A549 (cell line): ENCODE data around the gene MALAT1. TPM values are rescaled to one million over a fixed set of nuclear protein-coding genes. Genes with fewer than 3 reads are reported as not detected.

Experiments used
- ATAC-seq, 2 experiments: fragments of 200-7000 bp in 1 of 2; fragments of >200 bp in 1 of 2; cut with Nextera tagmentation in 1 of 2; cut with Tn5 transposase in 1 of 2; 3 replicates each; pipeline versions ENCODE4 v1.8.0 to v1.9.1; 2018 to 2020; ENCODE audit warnings: mild to moderate bottlenecking in 1 of 2, moderate library complexity in 1 of 2
- CTCF ChIA-PET: fragments of 300-600 bp; sonication (Branson Sonifier 250); formaldehyde crosslinking; extraction: SDS; loops from one replicate; lab custom pipeline; 2021; ENCODE audit warnings: antibody characterized with exemption, inconsistent platforms; lab: Yijun Ruan, JAX
- POLR2A ChIA-PET: fragments of 350-600 bp; formaldehyde crosslinking; extraction: SDS; loops from one replicate; lab custom pipeline; 2021; ENCODE audit warnings: antibody characterized with exemption, inconsistent platforms; lab: Yijun Ruan, JAX
- DNase-seq, 2 experiments: peaks; one replicate each; pipeline versions ENCODE4 v3.0.0 to v3.0.0-alpha.2; 2011 to 2016; ENCODE audit warnings: low read depth in 1 of 2, low spot score in 1 of 2
- FAIRE-seq: peaks from 2 replicates; lab custom pipeline; 2011; peaks lifted over from hg19 to GRCh38; lab: Jason Lieb, UNC
- H3K27ac ChIP-seq, 2 experiments: fragments of >200 bp; sonication (Bioruptor Twin); formaldehyde crosslinking; 3 replicates each; pipeline ENCODE4 v1.5.1; 2016 to 2017
- H3K4me1 ChIP-seq: fragments of >200 bp; sonication (Bioruptor Twin); formaldehyde crosslinking; 3 replicates; pipeline ENCODE4 v1.6.1; 2016
- H3K4me2 ChIP-seq: fragments of >200 bp; sonication (Bioruptor Twin); formaldehyde crosslinking; 3 replicates; pipeline ENCODE4 v1.6.1; 2016
- H3K4me3 ChIP-seq: fragments of >200 bp; sonication (Bioruptor Twin); formaldehyde crosslinking; 3 replicates; pipeline ENCODE4 v1.5.1; 2016
- H3K9me3 ChIP-seq: fragments of >200 bp; sonication (Bioruptor Twin); formaldehyde crosslinking; 3 replicates; pipeline ENCODE4 v1.6.1; 2016
- CEBPB ChIP-seq, 2 experiments: fragments of >200 bp in 1 of 2; sonication (Bioruptor Twin) in 1 of 2; formaldehyde crosslinking in 1 of 2; IDR thresholded peaks; 2 replicates each; pipeline ENCODE4 v1.6.1; 2012 to 2016
- CHD2 ChIP-seq: fragments of 150-350 bp; IDR thresholded peaks from 2 replicates; pipeline ENCODE4 v1.6.1; 2014; ENCODE audit warnings: low read length; ENCODE audit not compliant: partially characterized antibody
- EHF ChIP-seq: fragments of 250-450 bp; sonication (Bioruptor Pico); IDR thresholded peaks from 2 replicates; pipeline ENCODE4 v1.5.0; 2020; ENCODE audit warnings: mild to moderate bottlenecking
- ESRRA ChIP-seq: fragments of 150-350 bp; IDR thresholded peaks from 2 replicates; pipeline ENCODE4 v1.6.1; 2014; ENCODE audit warnings: mild to moderate bottlenecking, low read length, borderline replicate concordance
- FOXS1 ChIP-seq: fragments of 250-450 bp; sonication (Bioruptor Pico); IDR thresholded peaks from 2 replicates; pipeline ENCODE4 v1.5.0; 2020; ENCODE audit warnings: mild to moderate bottlenecking, moderate library complexity
- HOXB13 ChIP-seq: fragments of 250-450 bp; sonication (Bioruptor Pico); IDR thresholded peaks from 2 replicates; pipeline ENCODE4 v1.5.0; 2020; ENCODE audit warnings: low read depth, mild to moderate bottlenecking, moderate library complexity
- HOXB5 ChIP-seq: fragments of 250-450 bp; sonication (Bioruptor Pico); IDR thresholded peaks from 2 replicates; pipeline ENCODE4 v1.5.0; 2020; ENCODE audit warnings: mild to moderate bottlenecking, moderate library complexity
- JUN ChIP-seq, 2 experiments: fragments of >200 bp; sonication (Bioruptor Twin); formaldehyde crosslinking; IDR thresholded peaks; 2 replicates in 1 of 2; 3 replicates in 1 of 2; pipeline ENCODE4 v1.6.1; 2016 to 2017
- KDM1A ChIP-seq: fragments of 200-600 bp; sonication (generic); IDR thresholded peaks from 2 replicates; pipeline ENCODE4 v1.6.1; 2016; ENCODE audit warnings: low read depth, mild to moderate bottlenecking
- KDM5A ChIP-seq: fragments of 200-600 bp; sonication (generic); IDR thresholded peaks from 2 replicates; pipeline ENCODE4 v1.6.1; 2016; ENCODE audit warnings: antibody characterized with exemption, mild to moderate bottlenecking
- MYC ChIP-seq: IDR thresholded peaks from 2 replicates; pipeline ENCODE4 v1.6.1; 2012; ENCODE audit warnings: mild to moderate bottlenecking, inconsistent platforms, low read length, improper control_type of control experiment, borderline replicate concordance
- POLR2A ChIP-seq: IDR thresholded peaks from 2 replicates; pipeline ENCODE4 v1.6.1; 2012; ENCODE audit warnings: mild to moderate bottlenecking, low read length
- POLR2AphosphoS2 ChIP-seq: conservative IDR thresholded peaks from 2 replicates; pipeline ENCODE4 v1.6.1; 2012; ENCODE audit warnings: low read length, improper control_type of control experiment, inconsistent platforms
- RCOR1 ChIP-seq: fragments of 150-350 bp; IDR thresholded peaks from 2 replicates; pipeline ENCODE4 v1.6.1; 2014; ENCODE audit warnings: antibody characterized with exemption, low read length, low read depth
- RFX5 ChIP-seq: fragments of 450-650 bp; IDR thresholded peaks from 2 replicates; pipeline ENCODE4 v1.7.1; 2014; ENCODE audit warnings: antibody characterized with exemption, mild to moderate bottlenecking, moderate library complexity
- RNF2 ChIP-seq: fragments of 200-600 bp; sonication (generic); IDR thresholded peaks from 2 replicates; pipeline ENCODE4 v1.6.1; 2016; ENCODE audit warnings: low read depth, mild to moderate bottlenecking, antibody characterized with exemption, moderate library complexity, borderline replicate concordance
- TFCP2L1 ChIP-seq: fragments of 250-450 bp; sonication (Bioruptor Pico); IDR thresholded peaks from 2 replicates; pipeline ENCODE4 v1.5.0; 2021; ENCODE audit warnings: mild to moderate bottlenecking
- ZC3H11A ChIP-seq: fragments of 450-650 bp; IDR thresholded peaks from 2 replicates; pipeline ENCODE4 v1.6.1; 2014; ENCODE audit warnings: antibody characterized with exemption, mild to moderate bottlenecking
- ZSCAN20 ChIP-seq: fragments of 250-450 bp; sonication (Bioruptor Pico); IDR thresholded peaks from 2 replicates; pipeline ENCODE4 v1.8.0; 2022; ENCODE audit warnings: mild to moderate bottlenecking, moderate library complexity
- WGBS: methylation state at CpG from one replicate; pipeline ENCODE4 v1.1.6; 2017; ENCODE audit errors: missing lambda C conversion rate; 5-methylcytosine and 5-hydroxymethylcytosine counted together
- polyA plus RNA-seq, 4 experiments: library from polyadenylated mRNA; depleted of rRNA in 3 of 4; stranded (reverse); fragments of >200 nt; fragmentation: RNase III in 1 of 4; extraction: RNeasy Plus Mini Kit Qiagen cat#74134 plus additional on column Dnase treatment in 1 of 4; gene quantifications; 2 replicates in 3 of 4; 3 replicates in 1 of 4; pipeline ENCODE4 v1.2.3, GENCODE V29; 2011 to 2017
- TF ChIP-seq, protein P1 (sequence below): fragments of >200 bp; sonication (Bioruptor Twin); formaldehyde crosslinking; IDR thresholded peaks from 3 replicates; pipeline ENCODE4 v1.6.1; 2016
- TF ChIP-seq, protein P2 (sequence below): fragments of 200-600 bp; sonication (generic); IDR thresholded peaks from 2 replicates; pipeline ENCODE4 v1.6.1; 2016; ENCODE audit warnings: antibody characterized with exemption, mild to moderate bottlenecking, moderate library complexity
- TF ChIP-seq, protein P3 (sequence below): fragments of 250-450 bp; sonication (Bioruptor Pico); IDR thresholded peaks from 2 replicates; pipeline ENCODE4 v1.5.0; 2020; ENCODE audit warnings: low read depth, mild to moderate bottlenecking, moderate library complexity
- TF ChIP-seq, protein P4 (sequence below): fragments of 250-450 bp; sonication (Bioruptor Pico); IDR thresholded peaks from 2 replicates; pipeline ENCODE4 v1.5.0; 2021; ENCODE audit warnings: mild to moderate bottlenecking, moderate library complexity, borderline replicate concordance
- TF ChIP-seq, protein P5 (sequence below): IDR thresholded peaks from 2 replicates; pipeline ENCODE4 v1.6.1; 2012

Gene MALAT1
- polyA plus RNA-seq, 2 of the 4 experiments (the other 2 are of a cell fraction): 188 to 1,041 TPM

DNA sequence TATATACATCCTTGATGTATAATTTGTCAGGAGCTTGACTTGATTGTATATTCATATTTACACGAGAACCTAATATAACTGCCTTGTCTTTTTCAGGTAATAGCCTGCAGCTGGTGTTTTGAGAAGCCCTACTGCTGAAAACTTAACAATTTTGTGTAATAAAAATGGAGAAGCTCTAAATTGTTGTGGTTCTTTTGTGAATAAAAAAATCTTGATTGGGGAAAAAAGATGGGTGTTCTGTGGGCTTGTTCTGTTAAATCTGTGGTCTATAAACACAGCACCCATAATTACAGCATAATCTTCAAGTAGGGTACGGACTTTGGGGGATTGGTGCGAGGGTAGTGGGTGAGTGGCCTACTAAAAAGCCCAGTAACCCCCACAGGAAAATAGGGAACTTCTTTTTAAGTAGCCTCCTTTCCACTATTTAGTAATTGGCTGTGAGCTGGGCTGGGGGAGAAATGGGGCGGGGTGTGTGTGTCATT is 7.5 kb downstream of the MALAT1 start:
- ChIA-PET POLR2A (interaction anchor here (0.7 to 26.7 kb wide), 12 partner anchors 8 to 124 kb away, joined by 3 to 1006 read pairs (median 44); partner anchors contain the start of genes MALAT1, NEAT1 and SLC25A45), CTCF (interaction anchor here (0.9 to 30.0 kb wide), 9 partner anchors 9 to 88 kb away, joined by 3 to 947 read pairs (median 8); no protein-coding TSS in a partner anchor)
- DNase-seq (no peak), ATAC-seq (peak in 1 of 2 experiments; percentile 5; a peak in 1 of 6 replicates), FAIRE-seq (no peak)
- H3K4me1 ChIP-seq: peaks cover 22% of the 10 kb centered on the region
- 3% methylated on average over 4 of the region's 4 CpGs for WGBS
- no peaks in the 10 kb centered on the region for H3K9me3 ChIP-seq
- peak overlapping the region; percentile 90 for H3K4me3 ChIP-seq
- peak overlapping the region; percentile 89 to 100 for H3K27ac ChIP-seq
- no peak for TF ChIP-seq EHF
- TF ChIP-seq, protein P1, sequence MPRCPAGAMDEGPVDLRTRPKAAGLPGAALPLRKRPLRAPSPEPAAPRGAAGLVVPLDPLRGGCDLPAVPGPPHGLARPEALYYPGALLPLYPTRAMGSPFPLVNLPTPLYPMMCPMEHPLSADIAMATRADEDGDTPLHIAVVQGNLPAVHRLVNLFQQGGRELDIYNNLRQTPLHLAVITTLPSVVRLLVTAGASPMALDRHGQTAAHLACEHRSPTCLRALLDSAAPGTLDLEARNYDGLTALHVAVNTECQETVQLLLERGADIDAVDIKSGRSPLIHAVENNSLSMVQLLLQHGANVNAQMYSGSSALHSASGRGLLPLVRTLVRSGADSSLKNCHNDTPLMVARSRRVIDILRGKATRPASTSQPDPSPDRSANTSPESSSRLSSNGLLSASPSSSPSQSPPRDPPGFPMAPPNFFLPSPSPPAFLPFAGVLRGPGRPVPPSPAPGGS: peak; percentile 2; the same call in 2 of the 3 replicates
- peak overlapping the region; percentile 84 for H3K4me2 ChIP-seq

DNA sequence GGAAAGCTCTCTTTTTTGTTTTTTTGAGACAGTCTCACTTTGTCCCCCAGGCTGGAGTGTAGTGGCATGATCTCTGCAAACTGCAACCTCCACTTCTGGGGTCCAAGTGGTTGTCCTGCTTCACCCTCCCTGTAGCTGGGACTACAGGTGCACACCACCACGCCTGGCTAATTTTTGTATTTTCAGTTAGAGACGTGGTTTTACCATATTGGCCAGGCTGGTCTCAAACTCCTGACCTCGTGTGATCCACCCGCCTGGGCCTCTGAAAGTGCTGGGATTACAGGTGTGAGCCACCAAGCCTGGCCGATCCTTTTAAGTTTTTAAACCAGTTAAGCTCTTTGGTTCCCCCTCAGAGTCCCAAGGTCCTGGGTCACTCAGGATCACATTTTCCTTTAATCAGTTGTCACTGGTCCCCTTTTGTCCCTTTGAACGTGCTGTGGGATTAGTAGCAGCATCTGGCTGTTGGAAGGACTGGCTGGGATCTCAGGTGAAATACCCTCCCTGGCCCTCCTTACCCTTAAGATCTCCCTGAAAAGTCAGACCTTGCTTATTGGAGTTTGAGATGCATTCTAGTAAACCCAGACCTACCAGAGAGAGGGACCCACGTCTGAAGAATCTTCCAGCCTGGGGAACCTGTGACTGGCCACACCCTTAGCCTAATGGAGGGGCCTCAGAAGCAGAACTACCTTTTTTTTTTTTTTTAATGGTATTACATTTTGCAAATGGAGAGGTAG is 8.1 kb downstream of the MALAT1 start:
- peak overlapping the region; percentile 84 for H3K4me2 ChIP-seq
- peak; percentile 45 to 70 for ATAC-seq
- H3K4me1 ChIP-seq: peaks cover 22% of the 10 kb centered on the region
- DNase-seq: no peak
- peak overlapping the region; percentile 90 for H3K4me3 ChIP-seq
- ChIA-PET CTCF (interaction anchor here (0.9 to 30.0 kb wide), 10 partner anchors 8 to 127 kb away, joined by 3 to 947 read pairs (median 24); partner anchors contain the start of gene MALAT1), POLR2A (interaction anchor here (0.6 to 26.7 kb wide), 24 partner anchors 8 to 737 kb away, joined by 3 to 1006 read pairs (median 9); partner anchors contain the start of genes DPF2, MALAT1, NEAT1 and SLC25A45)
- no peaks in the 10 kb centered on the region for H3K9me3 ChIP-seq
- WGBS: 3% methylated on average over 7 of the region's 7 CpGs
- no peak for FAIRE-seq
- peak overlapping the region; percentile 89 to 100 for H3K27ac ChIP-seq
- TF ChIP-seq FOXS1 (CRISPR knock-in tag) (no peak), EHF (peak; percentile 95), KDM5A (no peak), POLR2AphosphoS2 (peak; percentile 99), ESRRA (peak; percentile 67; the same call in 1 of the 2 replicates), HOXB13 (CRISPR knock-in tag) (no peak), RFX5 (no peak), RCOR1 (no peak), KDM1A (no peak), JUN (IDR thresholded peaks at IDR 0.05) (peak; percentile 98), MYC (0 out of 2 replicates have a peak, but pooled peaks have one; percentile 43), ZC3H11A (no peak), HOXB5 (CRISPR knock-in tag) (peak; percentile 59; the same call in 1 of the 2 replicates), TFCP2L1 (peak; percentile 100), CEBPB (IDR thresholded peaks at IDR 0.05) (no peak), ZSCAN20 (CRISPR knock-in tag) (no peak), RNF2 (no peak), CHD2 (peak; percentile 58), POLR2A (peak; percentile 20; the same call in 1 of the 2 replicates)
- TF ChIP-seq, protein P2, sequence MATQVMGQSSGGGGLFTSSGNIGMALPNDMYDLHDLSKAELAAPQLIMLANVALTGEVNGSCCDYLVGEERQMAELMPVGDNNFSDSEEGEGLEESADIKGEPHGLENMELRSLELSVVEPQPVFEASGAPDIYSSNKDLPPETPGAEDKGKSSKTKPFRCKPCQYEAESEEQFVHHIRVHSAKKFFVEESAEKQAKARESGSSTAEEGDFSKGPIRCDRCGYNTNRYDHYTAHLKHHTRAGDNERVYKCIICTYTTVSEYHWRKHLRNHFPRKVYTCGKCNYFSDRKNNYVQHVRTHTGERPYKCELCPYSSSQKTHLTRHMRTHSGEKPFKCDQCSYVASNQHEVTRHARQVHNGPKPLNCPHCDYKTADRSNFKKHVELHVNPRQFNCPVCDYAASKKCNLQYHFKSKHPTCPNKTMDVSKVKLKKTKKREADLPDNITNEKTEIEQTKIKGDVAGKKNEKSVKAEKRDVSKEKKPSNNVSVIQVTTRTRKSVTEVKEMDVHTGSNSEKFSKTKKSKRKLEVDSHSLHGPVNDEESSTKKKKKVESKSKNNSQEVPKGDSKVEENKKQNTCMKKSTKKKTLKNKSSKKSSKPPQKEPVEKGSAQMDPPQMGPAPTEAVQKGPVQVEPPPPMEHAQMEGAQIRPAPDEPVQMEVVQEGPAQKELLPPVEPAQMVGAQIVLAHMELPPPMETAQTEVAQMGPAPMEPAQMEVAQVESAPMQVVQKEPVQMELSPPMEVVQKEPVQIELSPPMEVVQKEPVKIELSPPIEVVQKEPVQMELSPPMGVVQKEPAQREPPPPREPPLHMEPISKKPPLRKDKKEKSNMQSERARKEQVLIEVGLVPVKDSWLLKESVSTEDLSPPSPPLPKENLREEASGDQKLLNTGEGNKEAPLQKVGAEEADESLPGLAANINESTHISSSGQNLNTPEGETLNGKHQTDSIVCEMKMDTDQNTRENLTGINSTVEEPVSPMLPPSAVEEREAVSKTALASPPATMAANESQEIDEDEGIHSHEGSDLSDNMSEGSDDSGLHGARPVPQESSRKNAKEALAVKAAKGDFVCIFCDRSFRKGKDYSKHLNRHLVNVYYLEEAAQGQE: peak; percentile 61
- TF ChIP-seq, protein P3, sequence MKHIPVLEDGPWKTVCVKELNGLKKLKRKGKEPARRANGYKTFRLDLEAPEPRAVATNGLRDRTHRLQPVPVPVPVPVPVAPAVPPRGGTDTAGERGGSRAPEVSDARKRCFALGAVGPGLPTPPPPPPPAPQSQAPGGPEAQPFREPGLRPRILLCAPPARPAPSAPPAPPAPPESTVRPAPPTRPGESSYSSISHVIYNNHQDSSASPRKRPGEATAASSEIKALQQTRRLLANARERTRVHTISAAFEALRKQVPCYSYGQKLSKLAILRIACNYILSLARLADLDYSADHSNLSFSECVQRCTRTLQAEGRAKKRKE (CRISPR knock-in tag): peak; percentile 83
- TF ChIP-seq, protein P4, sequence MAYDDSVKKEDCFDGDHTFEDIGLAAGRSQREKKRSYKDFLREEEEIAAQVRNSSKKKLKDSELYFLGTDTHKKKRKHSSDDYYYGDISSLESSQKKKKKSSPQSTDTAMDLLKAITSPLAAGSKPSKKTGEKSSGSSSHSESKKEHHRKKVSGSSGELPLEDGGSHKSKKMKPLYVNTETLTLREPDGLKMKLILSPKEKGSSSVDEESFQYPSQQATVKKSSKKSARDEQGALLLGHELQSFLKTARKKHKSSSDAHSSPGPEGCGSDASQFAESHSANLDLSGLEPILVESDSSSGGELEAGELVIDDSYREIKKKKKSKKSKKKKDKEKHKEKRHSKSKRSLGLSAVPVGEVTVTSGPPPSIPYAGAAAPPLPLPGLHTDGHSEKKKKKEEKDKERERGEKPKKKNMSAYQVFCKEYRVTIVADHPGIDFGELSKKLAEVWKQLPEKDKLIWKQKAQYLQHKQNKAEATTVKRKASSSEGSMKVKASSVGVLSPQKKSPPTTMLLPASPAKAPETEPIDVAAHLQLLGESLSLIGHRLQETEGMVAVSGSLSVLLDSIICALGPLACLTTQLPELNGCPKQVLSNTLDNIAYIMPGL (CRISPR knock-in tag): peak; percentile 98
- TF ChIP-seq, protein P1: peak; percentile 5
- TF ChIP-seq, protein P5, sequence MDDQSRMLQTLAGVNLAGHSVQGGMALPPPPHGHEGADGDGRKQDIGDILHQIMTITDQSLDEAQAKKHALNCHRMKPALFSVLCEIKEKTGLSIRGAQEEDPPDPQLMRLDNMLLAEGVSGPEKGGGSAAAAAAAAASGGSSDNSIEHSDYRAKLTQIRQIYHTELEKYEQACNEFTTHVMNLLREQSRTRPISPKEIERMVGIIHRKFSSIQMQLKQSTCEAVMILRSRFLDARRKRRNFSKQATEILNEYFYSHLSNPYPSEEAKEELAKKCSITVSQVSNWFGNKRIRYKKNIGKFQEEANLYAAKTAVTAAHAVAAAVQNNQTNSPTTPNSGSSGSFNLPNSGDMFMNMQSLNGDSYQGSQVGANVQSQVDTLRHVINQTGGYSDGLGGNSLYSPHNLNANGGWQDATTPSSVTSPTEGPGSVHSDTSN: peak; percentile 64
